Brain microvascular endothelial cell (primary cell): Measurements from ENCODE around the gene RIMBP2.

Source experiments
- DNase-seq: peaks from one replicate; pipeline ENCODE4 v3.0.0-alpha.2; 2020
- H3K27ac ChIP-seq: fragments of 250-450 bp; sonication (Bioruptor Pico); 2 replicates; pipeline ENCODE4 v1.5.1; 2020; ENCODE audit warnings: mild to moderate bottlenecking, moderate library complexity
- H3K27me3 ChIP-seq: fragments of 250-450 bp; sonication (Bioruptor Pico); replicated peaks from 2 replicates; pipeline ENCODE4 v1.5.1; 2020; ENCODE audit warnings: mild to moderate bottlenecking
- H3K36me3 ChIP-seq: fragments of 250-450 bp; sonication (Bioruptor Pico); replicated peaks from 2 replicates; pipeline ENCODE4 v1.5.1; 2020; ENCODE audit warnings: mild to moderate bottlenecking
- H3K4me3 ChIP-seq: 2 replicates; pipeline ENCODE4 v1.5.1; 2011; ENCODE audit warnings: low read depth, mild to moderate bottlenecking, control low read depth, low read length, moderate library complexity
- CTCF ChIP-seq: IDR thresholded peaks from 2 replicates; pipeline ENCODE4 v1.5.1; 2011; ENCODE audit warnings: low read depth, mild to moderate bottlenecking, moderate library complexity, low read length, control low read depth, inconsistent platforms; ENCODE audit errors: missing control alignments
- in situ Hi-C: cut with HindIII; loops from 2 replicates; pipeline ENCODE4 v1.10.0; 2017; ENCODE audit warnings: low sequenced_read_pairs, low pct_ligation_motif_present

RIMBP2 gene

DNA sequence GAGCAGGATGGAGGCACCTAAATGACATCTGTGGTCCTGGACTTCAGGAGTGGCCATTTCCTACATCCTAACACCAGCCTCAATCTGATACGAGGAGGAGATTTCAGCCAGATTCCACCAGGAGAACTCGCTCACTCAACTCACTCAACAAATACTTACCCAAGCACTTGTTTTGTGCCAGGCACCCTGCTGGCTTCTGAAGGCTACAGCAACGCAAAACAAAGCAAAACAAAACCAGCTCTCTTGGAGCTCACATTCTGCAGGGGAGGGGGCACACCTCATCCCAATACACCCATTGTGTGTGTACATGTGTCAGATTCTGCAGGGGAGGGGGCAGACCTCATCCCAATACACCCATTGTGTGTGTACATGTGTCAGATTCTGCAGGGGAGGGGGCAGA, 233.7 kb downstream of the RIMBP2 start:
- H3K27me3 ChIP-seq, result no peaks in the 10 kb centered on the region
- no peak overlapping the region for H3K27ac ChIP-seq
- TF ChIP-seq CTCF, result no peak
- in situ Hi-C loops, result no loop called here
- H3K36me3 ChIP-seq, result no peaks in the 10 kb centered on the region
- no peak for DNase-seq
- H3K4me3 ChIP-seq, result no peak overlapping the region

DNA sequence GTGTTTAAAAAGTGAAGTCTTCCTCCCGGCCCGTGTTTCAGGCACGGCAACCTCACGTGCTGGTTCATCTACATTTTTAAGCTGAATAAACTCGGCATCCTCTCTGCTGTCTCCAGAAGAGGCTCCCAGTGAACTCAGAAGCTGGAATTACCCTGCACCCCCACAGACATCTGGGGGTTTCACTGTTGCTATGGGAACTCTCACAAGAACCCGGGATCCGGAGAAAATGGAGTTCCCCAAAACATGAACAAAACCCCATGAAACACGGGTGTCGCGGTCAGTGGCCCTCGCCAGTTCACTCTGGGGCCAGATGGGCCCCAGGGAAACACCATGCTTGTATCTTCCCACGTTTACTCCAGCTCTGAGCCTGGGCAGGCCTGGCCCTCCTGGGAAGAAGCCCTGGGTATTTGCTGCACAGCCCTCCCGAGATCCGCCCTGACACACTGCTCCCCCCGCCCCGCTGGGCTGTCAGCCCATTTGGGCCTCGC, 234.7 kb downstream of the RIMBP2 start:
- in situ Hi-C loops, result no loop called here
- no peak overlapping the region for H3K4me3 ChIP-seq

DNA sequence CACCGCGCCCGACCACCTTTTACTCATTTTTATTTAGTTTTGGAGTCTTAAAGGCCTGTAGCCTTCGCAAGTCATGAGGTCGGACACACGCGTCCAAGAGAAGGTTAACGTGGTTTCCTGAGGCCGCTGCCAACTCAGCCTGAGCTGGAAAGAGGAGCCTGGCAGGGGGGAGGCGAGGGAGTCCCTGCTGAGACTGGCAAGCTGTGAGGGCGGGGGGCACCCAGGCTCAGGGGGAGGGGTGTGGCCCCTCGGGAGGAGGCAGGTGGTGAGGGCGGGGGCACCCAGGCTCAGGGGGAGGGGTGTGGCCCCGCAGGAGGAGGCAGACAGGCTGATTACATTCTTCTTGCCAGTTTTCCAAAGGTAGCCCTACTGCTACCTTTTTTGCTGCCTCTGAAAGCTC, 235.2 kb downstream of the RIMBP2 start:
- no peaks in the 10 kb centered on the region for H3K27me3 ChIP-seq
- H3K27ac ChIP-seq, result no peak overlapping the region
- H3K36me3 ChIP-seq, result no peaks in the 10 kb centered on the region
- no peak for DNase-seq
- no peak overlapping the region for H3K4me3 ChIP-seq
- in situ Hi-C loops, result no loop called here
- no peak for TF ChIP-seq CTCF

More for the DNA sequence above, 234.7 kb downstream of the RIMBP2 start:
- H3K27me3 ChIP-seq, result no peaks in the 10 kb centered on the region
- no peak for TF ChIP-seq CTCF
- no peaks in the 10 kb centered on the region for H3K36me3 ChIP-seq
- DNase-seq, result no peak
- H3K27ac ChIP-seq, result no peak overlapping the region

DNA sequence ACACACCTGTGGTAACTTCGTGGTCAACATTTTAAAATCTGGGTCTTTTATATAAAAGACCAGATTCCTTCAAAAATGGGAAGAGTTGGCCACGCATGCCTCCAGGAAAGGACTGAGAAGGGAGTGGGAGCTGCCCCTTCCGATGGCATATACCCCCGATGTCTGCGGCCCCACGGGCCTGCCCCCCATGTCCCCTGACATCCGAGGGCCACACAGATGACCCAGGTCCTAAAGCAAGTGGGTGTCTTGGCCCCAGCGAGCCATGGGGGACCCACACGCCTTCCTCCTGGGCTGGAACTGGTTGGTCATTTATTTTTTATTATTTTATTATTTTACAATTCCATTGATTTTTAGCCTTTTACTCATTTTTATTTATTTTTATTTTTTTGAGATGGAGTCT, 235.9 kb downstream of the RIMBP2 start:
- no peak for TF ChIP-seq CTCF
- Histone ChIP-seq H3K4me3 (no peak overlapping the region), H3K27me3 (no peaks in the 10 kb centered on the region), H3K36me3 (no peaks in the 10 kb centered on the region), H3K27ac (no peak overlapping the region)
- DNase-seq, result no peak
- in situ Hi-C loops, result no loop called here

DNA sequence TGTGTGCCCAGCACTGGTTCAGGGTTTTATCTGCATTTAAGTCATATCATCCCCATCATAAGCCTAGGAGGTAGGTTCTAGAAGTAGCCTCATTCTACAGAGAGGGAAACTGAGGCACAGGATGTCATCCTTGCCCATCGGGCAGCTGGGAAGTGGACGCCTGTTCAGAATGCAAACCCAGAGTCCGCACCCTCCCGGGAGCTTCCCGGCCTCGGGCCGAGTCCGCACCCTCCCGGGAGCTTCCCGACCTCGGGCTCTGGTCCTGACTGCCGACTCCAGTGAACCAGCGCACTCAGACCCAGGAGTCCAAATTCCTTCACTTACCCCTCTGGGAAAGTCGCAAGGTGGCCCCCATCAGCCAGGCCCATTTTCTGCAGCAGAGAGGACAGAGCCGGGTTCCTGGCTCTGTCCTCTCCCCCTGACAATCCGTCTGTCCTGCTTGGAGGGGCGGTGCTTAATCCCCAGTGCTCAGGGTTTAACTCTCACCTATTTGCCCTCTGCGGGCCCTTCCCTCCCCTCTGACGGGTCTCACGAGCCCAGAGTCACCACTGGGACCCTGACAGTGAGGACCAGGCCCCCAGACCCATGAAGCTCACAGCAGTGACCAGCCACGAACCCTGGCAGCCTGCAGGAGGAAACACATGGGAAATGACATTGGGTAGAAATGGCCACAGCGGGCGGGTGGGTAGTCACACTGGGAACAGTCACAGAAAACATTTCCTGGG, 236.5 kb downstream of the RIMBP2 start:
- in situ Hi-C loops, result no loop called here
- no peak for TF ChIP-seq CTCF

DNA sequence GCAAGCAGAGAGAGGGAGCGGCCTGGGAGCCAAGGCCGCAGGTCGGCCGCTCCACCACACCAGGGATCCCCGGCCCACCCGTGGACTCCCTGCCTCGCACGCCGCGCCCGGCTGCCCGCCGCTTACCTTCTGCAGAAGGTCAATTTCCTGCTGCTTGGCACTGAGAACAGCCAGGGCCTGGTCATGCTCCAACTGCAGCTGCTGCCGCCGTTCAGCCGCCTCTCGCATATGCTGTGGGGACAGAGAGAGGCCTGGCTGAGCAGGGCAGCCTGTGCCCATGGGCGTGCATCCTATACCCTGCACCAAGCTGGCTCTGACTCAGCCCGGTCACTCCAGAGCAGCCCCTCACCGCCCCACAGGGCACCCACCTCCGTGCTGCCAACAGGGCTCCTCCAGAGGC, 237.3 kb downstream of the RIMBP2 start:
- Histone ChIP-seq H3K27me3 (no peaks in the 10 kb centered on the region), H3K4me3 (no peak overlapping the region), H3K27ac (no peak overlapping the region), H3K36me3 (no peaks in the 10 kb centered on the region)
- DNase-seq, result no peak
- in situ Hi-C loops, result no loop called here
- TF ChIP-seq CTCF, result no peak

More for the DNA sequence above, 236.5 kb downstream of the RIMBP2 start:
- Histone ChIP-seq H3K36me3 (no peaks in the 10 kb centered on the region), H3K27ac (no peak overlapping the region), H3K27me3 (no peaks in the 10 kb centered on the region), H3K4me3 (no peak overlapping the region)
- no peak for DNase-seq
